ENCODE results near the gene ALDOB. TPM values are rescaled to one million over a fixed set of nuclear protein-coding genes. Genes with fewer than 3 reads are reported as not detected.

ALDOB gene
- total RNA-seq, 2 donors from 2014 or later: 3.4 to 33.1 TPM

- H3K4me1 ChIP-seq: no peaks in the 10 kb centered on the region
- intact Hi-C loops (cut with DNase I): loop anchor here (10.0 kb wide), 1 partner anchor 684 kb away; no protein-coding TSS in a partner anchor
- DNase-seq: peak; percentile 26
- H3K27me3 ChIP-seq: no peaks in the 10 kb centered on the region
- TF ChIP-seq CTCF (IDR thresholded peaks at IDR 0.05): no peak
- H3K9ac ChIP-seq (ENCODE audit: low read depth in 2 of 2, low read length in 2 of 2): peak overlapping the region; percentile 78 to 91
- peaks cover 23% of the 10 kb centered on the region for H3K36me3 ChIP-seq
- H3K9me3 ChIP-seq: no peaks in the 10 kb centered on the region
- H3K27ac ChIP-seq: peak overlapping the region; percentile 73
- peak overlapping the region; percentile 66 for H3K4me3 ChIP-seq
These were observed 36.5 kb downstream of the ALDOB start for GRCh38 chr9:101398930-101399642.

- Histone ChIP-seq H3K9me3 (no peaks in the 10 kb centered on the region), H3K27ac (peak within 1 kb of the TSS; percentile 73), H3K27me3 (no peaks in the 10 kb centered on the region), H3K36me3 (peaks cover 15% of the 10 kb centered on the region), H3K4me1 (no peaks in the 10 kb centered on the region), H3K9ac (ENCODE audit: low read depth in 2 of 2, low read length in 2 of 2) (peak within 1 kb of the TSS; percentile 78 to 91), H3K4me3 (peak within 1 kb of the TSS; percentile 66)
- DNase-seq: peak; percentile 99
- no peak for TF ChIP-seq CTCF (IDR thresholded peaks at IDR 0.05)
- intact Hi-C loops (cut with DNase I): loop anchor here (10.0 kb wide), 1 partner anchor 683 kb away; no protein-coding TSS in a partner anchor
These were observed 37.3 kb downstream of the ALDOB start, which contains the start of the genes MRPL50 and ZNF189 for GRCh38 chr9:101398068-101398929. MRPL50 (minus strand) TSS chr9:101398618; CDS start chr9:101398592, 26 bp downstream. ZNF189 (plus strand) TSS chr9:101398851; CDS start chr9:101399157, 306 bp downstream.

GRCh38 chr9:101397746-101398067, 37.9 kb downstream of the ALDOB start:
- Histone ChIP-seq H3K4me1 (no peaks in the 10 kb centered on the region), H3K36me3 (peaks cover 15% of the 10 kb centered on the region)

GRCh38 chr9:101394687-101395086, 40.9 kb downstream of the ALDOB start:
- Histone ChIP-seq H3K27ac (no peak overlapping the region), H3K36me3 (no peaks in the 10 kb centered on the region), H3K4me3 (no peak overlapping the region), H3K9me3 (no peaks in the 10 kb centered on the region), H3K9ac (ENCODE audit: low read depth in 2 of 2, low read length in 2 of 2) (no peak overlapping the region), H3K27me3 (no peaks in the 10 kb centered on the region), H3K4me1 (no peaks in the 10 kb centered on the region)
- intact Hi-C loops (cut with DNase I): loop anchor here (10.0 kb wide), 1 partner anchor 680 kb away; no protein-coding TSS in a partner anchor
- no peak for DNase-seq
- no peak for TF ChIP-seq CTCF (IDR thresholded peaks at IDR 0.05)

More at GRCh38 chr9:101397746-101398067, 37.9 kb downstream of the ALDOB start:
- no peak for TF ChIP-seq CTCF (IDR thresholded peaks at IDR 0.05)
- H3K9me3 ChIP-seq: no peaks in the 10 kb centered on the region
- peak overlapping the region; percentile 66 for H3K4me3 ChIP-seq
- no peaks in the 10 kb centered on the region for H3K27me3 ChIP-seq
- peak overlapping the region; percentile 73 for H3K27ac ChIP-seq
- H3K9ac ChIP-seq (ENCODE audit: low read depth in 2 of 2, low read length in 2 of 2): peak overlapping the region in 1 of 2 donors; percentile 69
- DNase-seq: no peak
- intact Hi-C loops (cut with DNase I): loop anchor here (10.0 kb wide), 1 partner anchor 683 kb away; no protein-coding TSS in a partner anchor

GRCh38 chr9:101393135-101393534, 42.4 kb downstream of the ALDOB start:
- TF ChIP-seq CTCF (IDR thresholded peaks at IDR 0.05): no peak
- intact Hi-C loops (cut with DNase I): loop anchor here (10.0 kb wide), 1 partner anchor 678 kb away; no protein-coding TSS in a partner anchor

More at GRCh38 chr9:101393135-101393534, 42.4 kb downstream of the ALDOB start:
- Histone ChIP-seq H3K9me3 (no peaks in the 10 kb centered on the region), H3K4me1 (no peaks in the 10 kb centered on the region), H3K36me3 (no peaks in the 10 kb centered on the region), H3K27ac (no peak overlapping the region), H3K4me3 (no peak overlapping the region), H3K27me3 (no peaks in the 10 kb centered on the region), H3K9ac (ENCODE audit: low read depth in 2 of 2, low read length in 2 of 2) (no peak overlapping the region)
- no peak for DNase-seq

Measured in colonic mucosa (tissue), 4 donors.